Measurements from ENCODE around the gene PPP2R5C. TPM values are rescaled to one million over a fixed set of nuclear protein-coding genes. Genes with fewer than 3 reads are reported as not detected.
A peak's percentile ranks its signal among the peaks of the same experiment; 100 is the strongest.

The PPP2R5C gene
- total RNA-seq, 1 experiment from 2014 or later, result 93.0 TPM

- H3K27ac Mint-ChIP-seq, result no peak overlapping the region
- no peak for TF ChIP-seq CTCF (conservative IDR thresholded peaks at IDR 0.05)
- H2BK15ac ChIP-seq (ENCODE audit: low read depth, low read length), result no peak overlapping the region
These were observed 166.9 kb downstream of the PPP2R5C start for GRCh38 chr14:101928415-101928841.

More at GRCh38 chr14:101928415-101928841, 166.9 kb downstream of the PPP2R5C start:
- Histone ChIP-seq H3K27ac (ENCODE audit: insufficient read length, low read depth, low read length) (no peak overlapping the region), H3K23me2 (ENCODE audit: insufficient read length, low read depth, low read length, poor library complexity, severe bottlenecking) (no peaks in the 10 kb centered on the region), H3K79me2 (ENCODE audit: insufficient read depth, low read length) (no peaks in the 10 kb centered on the region), H3K79me1 (ENCODE audit: insufficient read depth, low read depth, low read length, poor library complexity, severe bottlenecking) (no peaks in the 10 kb centered on the region), H3K14ac (ENCODE audit: insufficient read depth, low read length) (no peak overlapping the region), H3K4ac (ENCODE audit: low read depth, low read length) (no peak overlapping the region), H3K9me3 (ENCODE audit: control insufficient read depth, low read depth, low read length) (no peaks in the 10 kb centered on the region), H3K56ac (ENCODE audit: insufficient read length, low read depth, low read length) (no peak overlapping the region), H4K5ac (ENCODE audit: insufficient read length, low read depth, low read length) (no peak overlapping the region), H3K4me2 (ENCODE audit: insufficient read depth, insufficient read length, low read length) (no peak overlapping the region), H4K20me1 (ENCODE audit: control insufficient read depth, insufficient read depth, insufficient read length) (no peaks in the 10 kb centered on the region), H2BK20ac (ENCODE audit: low read depth, low read length, poor library complexity, severe bottlenecking) (no peak overlapping the region), H3K27me3 (ENCODE audit: insufficient read depth, low read length) (no peaks in the 10 kb centered on the region; the same call in 1 of the 2 replicates), H4K8ac (replicated peaks; ENCODE audit: insufficient read length, low read depth, low read length) (no peak overlapping the region), H3K9ac (ENCODE audit: extremely low read depth, insufficient read length, low read length) (no peak overlapping the region), H2AFZ (ENCODE audit: low read length) (no peak overlapping the region), H3K18ac (ENCODE audit: insufficient read length, low read depth, low read length) (no peak overlapping the region), H2BK120ac (ENCODE audit: low read depth, low read length, poor library complexity, severe bottlenecking) (no peak overlapping the region), H2BK5ac (ENCODE audit: insufficient read length, low read length) (no peak overlapping the region), H3K23ac (ENCODE audit: insufficient read length, low read depth, low read length) (no peak overlapping the region), H3K4me1 (ENCODE audit: insufficient read depth, low read length) (no peaks in the 10 kb centered on the region), H4K91ac (ENCODE audit: insufficient read length, low read depth, low read length) (no peak overlapping the region), H2BK12ac (ENCODE audit: insufficient read length, low read depth, low read length) (no peak overlapping the region), H2AK5ac (ENCODE audit: insufficient read length, low read length) (no peak overlapping the region), H3T11ph (ENCODE audit: low read length) (no peak overlapping the region)
- no CpG with 5 or more reads among the region's 24 CpGs for WGBS (ENCODE audit: extremely low coverage, insufficient read length, low lambda C conversion rate)
- H3K27me3 Mint-ChIP-seq (ENCODE audit: low read depth), result peaks cover 17% of the 10 kb centered on the region
- peaks cover 0 to 2% of the 10 kb centered on the region in 2 experiments; a peak in 1 of 4 replicates for H3K4me1 Mint-ChIP-seq
- no peaks in the 10 kb centered on the region; a peak in 1 of 7 replicates for H3K36me3 Mint-ChIP-seq (ENCODE audit: insufficient read depth in 1 of 3, low read depth in 3 of 3)
- H3K4me3 Mint-ChIP-seq, result peak overlapping the region in 1 of 2 experiments; percentile 4; a peak in 1 of 5 replicates
- no peak for DNase-seq
- H3K9me3 Mint-ChIP-seq, result no peaks in the 10 kb centered on the region; a peak in 1 of 5 replicates
